ENCODE data around the gene CHPF.

CHPF gene

GRCh38 chr2:219563271-219563928 is 19.8 kb upstream of the CHPF start:
- no peak overlapping the region for H3K4me3 ChIP-seq
- no peak overlapping the region for H3K27ac ChIP-seq
- peaks cover 6 to 19% (median 16%) of the 10 kb centered on the region in 10 experiments for H3K4me1 ChIP-seq
- peaks cover 0 to 73% (median 13%) of the 10 kb centered on the region in 11 experiments; a peak in 11 of 22 replicates for H4K20me1 ChIP-seq
- no peaks in the 10 kb centered on the region for H3K27me3 ChIP-seq
- H3K4me2 ChIP-seq, result no peak overlapping the region
- peaks cover 0 to 4% (median 0%) of the 10 kb centered on the region in 11 experiments; a peak in 1 of 22 replicates for H3K9me3 ChIP-seq (replicated peaks in 1 of 11)
- no peak for TF ChIP-seq Cebpa-rat (IDR thresholded peaks at IDR 0.05)
- H3K9ac ChIP-seq, result no peak overlapping the region
- H3K36me3 ChIP-seq, result peaks cover 0 to 34% (median 16%) of the 10 kb centered on the region in 11 experiments; a peak in 13 of 22 replicates

GRCh38 chr2:219562049-219563020 is 18.7 kb upstream of the CHPF start:
- no peaks in the 10 kb centered on the region for H3K27me3 ChIP-seq

DNA sequence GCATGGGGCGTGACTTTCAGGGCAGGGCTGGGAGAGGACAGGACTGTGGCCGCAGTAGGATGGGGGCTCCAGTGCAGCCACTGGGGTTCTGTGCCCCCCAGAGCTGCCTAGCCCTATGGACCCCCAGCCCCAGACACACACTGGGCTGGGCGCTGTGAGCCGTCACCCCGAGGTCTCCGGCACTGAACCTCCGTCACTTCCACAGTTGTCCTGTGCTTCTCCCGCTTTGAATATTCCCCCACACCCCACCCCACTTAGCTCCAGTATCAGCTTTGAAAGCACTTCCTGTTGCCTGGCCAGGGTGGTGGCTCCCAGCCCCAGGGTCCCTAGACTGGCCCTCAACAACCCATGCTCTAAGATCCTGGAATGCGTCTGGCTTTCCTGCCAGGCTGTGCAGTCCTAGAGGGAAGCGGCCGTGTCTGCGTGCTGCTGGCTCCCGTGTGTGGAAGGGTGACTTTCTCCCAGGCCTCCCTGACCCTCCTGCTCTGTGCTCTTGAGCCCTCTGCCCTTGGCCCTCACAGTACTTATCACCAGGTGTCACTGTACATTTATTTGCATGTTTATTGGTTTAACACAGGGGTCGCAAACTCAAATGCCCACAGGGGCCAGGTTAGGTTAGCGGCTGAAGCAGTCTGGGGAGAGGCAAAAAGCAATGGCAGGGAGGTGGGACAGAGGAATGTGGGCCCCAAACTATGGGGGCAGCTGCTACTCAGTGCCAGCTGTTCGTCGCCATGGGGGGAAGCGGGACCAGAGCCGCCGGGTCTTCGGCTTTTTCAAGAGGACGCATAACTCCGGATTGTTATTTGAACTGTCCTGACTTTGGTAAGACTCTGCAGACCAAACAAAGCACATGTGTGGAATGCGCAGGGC is 17.8 kb upstream of the CHPF start:
- Histone ChIP-seq H3K27me3 (no peaks in the 10 kb centered on the region), H3K9me3 (replicated peaks in 1 of 11) (peaks cover 0 to 4% (median 0%) of the 10 kb centered on the region in 11 experiments; a peak in 1 of 22 replicates), H3K4me2 (no peak overlapping the region), H3K27ac (no peak overlapping the region), H3K36me3 (peaks cover 0 to 21% (median 5%) of the 10 kb centered on the region in 11 experiments; a peak in 7 of 22 replicates), H3K4me1 (peaks cover 6 to 12% (median 10%) of the 10 kb centered on the region in 10 experiments), H4K20me1 (peaks cover 0 to 67% (median 0%) of the 10 kb centered on the region in 11 experiments; a peak in 7 of 22 replicates), H3K9ac (no peak overlapping the region), H3K4me3 (no peak overlapping the region)
- TF ChIP-seq Cebpa-rat (IDR thresholded peaks at IDR 0.05), result no peak

More at GRCh38 chr2:219562049-219563020, 18.7 kb upstream of the CHPF start:
- H3K36me3 ChIP-seq, result peaks cover 0 to 25% (median 11%) of the 10 kb centered on the region in 11 experiments; a peak in 11 of 22 replicates
- H4K20me1 ChIP-seq, result peaks cover 0 to 72% (median 5%) of the 10 kb centered on the region in 11 experiments; a peak in 8 of 22 replicates
- H3K9me3 ChIP-seq (replicated peaks in 1 of 11), result peaks cover 0 to 4% (median 0%) of the 10 kb centered on the region in 11 experiments; a peak in 1 of 22 replicates
- H3K4me3 ChIP-seq, result no peak overlapping the region
- H3K9ac ChIP-seq, result no peak overlapping the region
- peaks cover 6 to 19% (median 16%) of the 10 kb centered on the region in 10 experiments for H3K4me1 ChIP-seq
- H3K27ac ChIP-seq, result no peak overlapping the region
- TF ChIP-seq Cebpa-rat (IDR thresholded peaks at IDR 0.05), result no peak
- no peak overlapping the region for H3K4me2 ChIP-seq

- Histone ChIP-seq H3K27ac (no peak overlapping the region), H3K4me3 (no peak overlapping the region), H4K20me1 (peaks cover 0 to 63% (median 0%) of the 10 kb centered on the region in 11 experiments; a peak in 6 of 22 replicates), H3K4me2 (no peak overlapping the region), H3K36me3 (peaks cover 0 to 18% (median 3%) of the 10 kb centered on the region in 11 experiments; a peak in 6 of 22 replicates), H3K9me3 (replicated peaks in 1 of 11) (peaks cover 0 to 4% (median 0%) of the 10 kb centered on the region in 11 experiments; a peak in 1 of 22 replicates), H3K4me1 (peaks cover 5 to 12% (median 6%) of the 10 kb centered on the region in 10 experiments), H3K9ac (no peak overlapping the region), H3K27me3 (no peaks in the 10 kb centered on the region)
- TF ChIP-seq Cebpa-rat (IDR thresholded peaks at IDR 0.05), result no peak
These were observed 17.2 kb upstream of the CHPF start for GRCh38 chr2:219560893-219561178.

DNA sequence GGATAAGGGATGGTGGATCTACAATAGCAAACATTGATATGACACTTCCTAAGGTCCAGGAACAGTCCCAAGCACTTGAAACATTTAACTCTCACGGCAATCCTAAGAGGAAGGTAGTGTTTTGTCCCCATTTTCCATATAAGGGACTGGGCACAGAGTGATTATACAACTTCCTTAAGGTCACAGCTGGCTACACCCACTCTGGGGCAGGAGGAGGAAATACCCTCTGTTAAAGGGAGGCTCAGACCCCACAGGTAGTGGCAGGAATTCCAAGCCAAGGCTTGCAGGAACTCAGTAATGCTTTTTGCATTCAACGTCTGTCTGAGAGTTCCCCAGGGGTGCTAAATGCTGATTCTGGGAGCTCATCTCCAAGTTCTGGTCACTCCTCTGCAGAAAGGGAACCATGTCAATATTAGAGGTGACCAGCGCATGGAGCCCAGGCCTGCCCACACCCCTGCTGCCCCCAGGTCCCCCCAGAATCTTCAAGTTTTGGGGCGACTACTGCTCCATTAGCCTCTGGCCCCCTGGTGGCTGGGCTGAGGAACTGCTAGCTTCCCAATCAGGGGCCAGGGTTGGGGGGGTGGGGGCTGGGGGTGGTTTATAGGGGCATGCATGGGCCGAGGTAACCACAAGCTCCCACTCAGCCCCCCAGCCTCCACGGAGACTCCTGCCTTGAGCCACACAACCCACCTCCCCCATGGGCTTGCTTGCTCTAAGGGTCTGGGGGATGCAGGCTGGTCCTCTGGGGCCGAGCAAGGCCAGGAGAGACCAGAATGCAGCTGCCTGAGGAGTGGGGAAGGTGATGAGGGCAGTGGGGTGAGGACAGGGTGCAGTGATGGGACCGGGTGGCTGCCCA is 16.7 kb upstream of the CHPF start:
- Histone ChIP-seq H3K4me3 (no peak overlapping the region), H3K27ac (no peak overlapping the region), H3K9me3 (replicated peaks in 1 of 11) (peaks cover 0 to 4% (median 0%) of the 10 kb centered on the region in 11 experiments; a peak in 1 of 22 replicates), H3K4me2 (peak overlapping the region; percentile 11 to 74 (median 42); a peak in 19 of 22 replicates), H3K9ac (no peak overlapping the region), H3K27me3 (no peaks in the 10 kb centered on the region), H3K36me3 (peaks cover 0 to 12% (median 0%) of the 10 kb centered on the region in 11 experiments; a peak in 6 of 22 replicates), H3K4me1 (peaks cover 5 to 12% (median 6%) of the 10 kb centered on the region in 10 experiments), H4K20me1 (peaks cover 0 to 58% (median 0%) of the 10 kb centered on the region in 11 experiments; a peak in 6 of 22 replicates)
- no peak for TF ChIP-seq Cebpa-rat (IDR thresholded peaks at IDR 0.05)

DNA sequence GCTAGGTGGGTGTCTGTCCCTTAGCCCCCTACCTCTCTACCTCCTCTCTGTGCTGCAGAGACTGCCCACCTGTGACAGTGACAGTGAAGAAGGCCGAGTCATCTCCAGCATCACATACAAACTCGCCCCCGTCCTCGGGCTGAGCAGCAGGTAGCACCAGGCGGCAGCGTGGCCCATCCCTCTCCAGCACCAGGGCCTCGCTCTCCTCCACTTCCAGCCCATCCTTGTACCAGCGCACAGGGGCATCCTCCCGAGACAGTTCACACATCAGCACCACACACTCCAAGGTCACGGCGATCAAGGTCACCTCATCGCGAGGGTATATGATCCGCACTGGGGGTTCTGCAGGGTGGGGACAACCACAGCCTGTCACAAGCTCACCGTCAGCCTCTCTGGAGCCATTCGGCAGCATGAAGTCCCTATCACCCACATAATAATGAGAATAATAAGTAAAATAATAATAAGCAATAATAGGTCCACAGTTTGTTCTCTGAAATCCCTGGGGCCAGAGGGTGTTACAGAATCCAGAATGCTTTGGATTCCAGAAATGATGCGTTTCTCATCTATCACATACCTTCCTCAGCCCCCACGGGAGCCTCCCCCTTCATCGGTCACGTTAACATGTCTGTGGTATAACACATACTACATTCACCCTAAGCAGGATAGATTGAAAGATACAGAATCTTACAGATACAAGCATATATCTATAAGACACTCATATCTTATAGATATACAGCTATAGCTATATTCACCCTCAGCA is 15.7 kb upstream of the CHPF start:
- Histone ChIP-seq H3K4me2 (peak overlapping the region in 2 of 11 experiments; percentile 63 to 74; a peak in 3 of 22 replicates), H3K36me3 (peaks cover 0 to 3% (median 0%) of the 10 kb centered on the region in 11 experiments; a peak in 3 of 22 replicates), H3K27ac (no peak overlapping the region), H3K9ac (no peak overlapping the region), H3K4me3 (no peak overlapping the region), H3K9me3 (replicated peaks in 1 of 11) (peaks cover 0 to 4% (median 0%) of the 10 kb centered on the region in 11 experiments; a peak in 1 of 22 replicates), H4K20me1 (peaks cover 0 to 52% (median 0%) of the 10 kb centered on the region in 11 experiments; a peak in 6 of 22 replicates), H3K4me1 (peaks cover 5 to 12% (median 6%) of the 10 kb centered on the region in 10 experiments), H3K27me3 (no peaks in the 10 kb centered on the region)
- no peak for TF ChIP-seq Cebpa-rat (IDR thresholded peaks at IDR 0.05)
